NCI-H2107 (cell line): Measurements from ENCODE around the gene UBA5.

Experiments used
- DNase-seq: peaks from one replicate; lab custom pipeline; 2025; lab: John Stamatoyannopoulos, UW

UBA5 gene

DNA sequence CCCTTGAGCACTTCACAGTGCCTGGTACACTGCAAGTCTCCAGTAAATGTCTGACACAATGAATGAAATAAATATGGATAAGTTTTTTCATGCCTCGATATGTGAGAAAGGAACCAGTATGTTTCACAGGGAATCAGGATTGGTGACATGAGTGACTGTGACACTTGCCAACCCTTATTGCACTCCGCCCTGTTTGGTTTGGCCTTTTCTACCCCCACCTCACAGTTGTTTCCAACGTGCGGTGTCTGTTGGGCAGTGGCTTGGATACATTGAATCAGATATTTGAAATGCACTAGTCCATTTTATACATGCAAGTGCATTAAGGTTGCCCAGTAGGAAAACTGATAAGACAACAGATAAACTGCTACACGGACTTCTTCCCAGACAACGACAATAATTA, 60.1 kb downstream of the UBA5 start:
- DNase-seq = no peak

DNA sequence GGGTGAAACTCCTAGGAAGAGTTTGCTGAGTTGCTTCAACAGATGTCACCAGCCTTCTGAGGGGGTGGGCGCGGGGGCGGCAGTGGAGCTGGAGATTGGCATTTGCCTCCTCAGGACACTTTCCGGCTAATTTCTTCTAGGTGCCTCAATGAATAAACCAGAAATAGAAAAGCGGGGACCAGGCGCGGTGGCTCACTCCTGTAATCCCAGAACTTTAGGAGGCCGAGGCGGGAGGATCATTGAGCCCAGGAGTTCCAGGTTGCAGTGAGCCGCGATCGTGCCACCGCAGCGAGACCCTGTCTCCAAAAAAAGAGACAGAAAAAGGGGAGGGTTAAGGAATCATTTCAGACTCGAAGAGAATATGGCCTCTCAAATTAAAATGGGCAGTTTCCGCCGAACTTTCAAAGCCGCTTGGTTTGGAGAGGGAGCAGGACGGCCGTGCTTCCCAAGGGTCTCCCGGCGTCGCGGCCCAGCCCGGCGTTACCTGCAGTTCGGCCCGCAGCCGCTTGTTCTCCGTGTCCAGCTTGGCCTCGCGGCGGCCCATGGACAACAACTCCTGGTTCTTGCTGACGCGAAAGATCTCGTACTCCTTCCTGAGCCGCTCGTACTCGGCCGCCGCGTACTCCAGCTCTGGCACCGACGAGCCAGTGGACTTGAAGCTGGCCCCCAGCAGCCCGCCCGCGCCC, 61.5 kb downstream of the UBA5 start:
- DNase-seq = no peak

DNA sequence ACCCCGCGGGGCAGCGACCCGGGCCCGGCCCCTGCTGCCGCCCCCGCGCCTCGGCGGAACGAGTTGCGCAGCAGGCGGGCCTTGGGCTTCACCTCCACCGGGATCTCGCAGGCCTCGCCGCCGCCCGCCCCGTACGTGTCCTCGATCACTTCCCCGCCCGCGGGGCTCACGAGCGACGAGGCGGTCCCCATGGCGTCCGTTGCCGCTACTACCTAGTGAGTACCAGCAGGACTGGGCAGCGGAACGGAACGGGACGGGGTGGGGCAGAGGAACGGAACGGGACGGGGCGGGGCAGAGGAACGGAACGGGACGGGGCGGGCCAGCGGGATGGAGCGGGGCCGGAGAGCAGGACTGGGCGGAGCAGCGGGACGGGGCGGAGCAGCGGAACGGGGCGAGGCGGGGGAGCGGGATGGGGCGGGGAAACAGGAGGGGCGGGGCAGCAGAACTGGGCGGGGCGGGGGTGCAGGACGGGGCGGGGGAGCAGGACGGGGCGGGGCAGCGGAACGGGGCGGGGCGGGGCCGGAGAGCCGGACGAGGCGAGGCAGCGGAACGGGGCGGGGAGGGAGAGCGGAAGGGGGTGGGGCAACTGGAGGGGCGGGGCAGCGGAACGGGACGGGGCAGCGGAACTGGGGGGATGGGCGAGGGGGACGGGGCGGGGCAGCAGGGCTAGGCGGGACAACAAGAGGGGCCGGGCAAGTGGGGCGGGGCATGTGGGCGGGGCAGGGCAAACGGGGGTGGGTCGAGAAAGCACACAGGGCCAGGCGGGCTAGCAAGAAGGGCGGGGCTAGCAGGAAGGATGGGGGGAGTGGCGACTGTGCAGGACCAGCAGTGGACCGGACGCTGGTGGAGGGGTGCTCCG, 62.3 kb downstream of the UBA5 start, which contains the start of gene NPHP3:
Gene NPHP3, minus strand, starts transcription at position 245 of the 859 bp plus-strand sequence. Its CDS starts 54 bp downstream, at position 191.
- peak; percentile 99 for DNase-seq

DNA sequence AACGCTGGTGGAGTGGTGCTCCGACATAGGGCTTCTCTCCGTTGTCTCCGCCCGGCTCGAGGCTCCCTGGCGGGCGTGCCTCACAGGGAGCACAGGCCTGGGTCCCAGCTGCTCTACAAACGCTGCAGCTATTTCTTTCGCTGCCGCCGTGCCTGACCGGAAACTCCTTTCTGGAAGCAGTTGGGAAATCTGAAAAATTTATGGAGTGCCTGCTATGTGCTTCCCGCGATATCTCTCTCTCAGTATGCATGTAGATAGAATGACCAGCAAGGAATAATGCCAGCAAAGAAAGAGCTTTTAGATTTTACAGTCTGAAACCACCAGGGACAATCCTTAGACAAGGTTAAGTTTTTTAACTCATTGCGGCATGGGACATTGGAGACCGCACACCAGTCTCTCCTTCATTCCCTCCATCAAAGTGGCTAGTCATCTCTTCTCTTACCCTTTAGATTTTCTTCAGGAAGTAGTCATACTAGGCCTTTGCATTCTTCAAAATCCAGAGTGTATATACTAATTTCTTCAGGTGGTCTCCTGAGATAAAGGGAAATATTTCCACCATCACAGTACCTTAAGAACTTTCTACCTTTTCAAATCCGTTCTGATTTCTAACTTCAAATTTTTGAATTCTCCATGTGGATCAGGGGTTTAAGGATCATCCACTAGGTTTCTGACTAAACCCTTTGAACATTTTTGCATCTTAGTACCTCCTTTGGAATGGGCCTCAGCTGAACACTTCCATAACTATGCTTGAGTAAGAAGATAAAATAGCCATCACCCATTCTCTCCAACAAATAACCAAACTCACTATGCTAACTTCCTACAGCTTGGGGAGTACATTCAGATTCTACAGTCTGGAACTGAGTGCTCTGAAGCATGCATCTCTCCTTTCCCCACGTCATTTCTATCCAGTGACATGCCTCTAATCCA, 63.2 kb downstream of the UBA5 start:
- DNase-seq = no peak

DNA sequence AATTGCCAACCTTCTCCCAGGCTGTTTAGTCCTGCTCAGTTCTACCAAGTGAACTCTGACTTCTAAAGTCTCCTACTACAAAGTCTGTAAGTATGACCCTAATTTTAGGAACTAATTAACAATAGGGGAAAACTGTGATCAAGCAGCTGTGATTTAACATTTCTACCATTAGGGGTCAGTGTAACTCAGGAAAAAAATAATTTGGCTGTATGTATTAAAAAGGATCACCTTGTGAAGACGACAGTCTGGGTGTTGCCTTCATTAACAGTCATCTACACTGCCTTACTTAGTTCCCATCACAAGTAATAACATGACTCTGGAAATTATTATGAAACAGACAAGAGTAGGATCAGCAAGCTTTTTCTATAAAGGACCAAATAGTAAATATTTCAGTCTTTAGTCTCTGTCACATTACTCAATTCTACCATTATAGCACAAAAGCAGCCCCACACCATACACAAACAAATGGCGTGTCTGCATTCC, 66.3 kb downstream of the UBA5 start:
- peak; percentile 1 for DNase-seq
